SK-N-SH treated with all-trans-retinoic acid at 6 μM for 48 hours (cell line): ENCODE results near the gene PHKA1.
"Not testable (repeated sequence)": the region's sequence is repeated elsewhere in the genome, so short reads cannot be mapped to it uniquely, and the experiment has no call there.

Experiments used
- ATAC-seq: fragments of 200-7000 bp; cut with Tn5 transposase; 3 replicates; pipeline ENCODE4 v1.9.1; 2020; ENCODE audit warnings: mild to moderate bottlenecking, moderate library complexity
- ARNTL ChIP-seq: fragments of 450-650 bp; formaldehyde crosslinking; IDR thresholded peaks from 2 replicates; pipeline ENCODE4 v1.5.0; 2020; ENCODE audit warnings: low read depth, mild to moderate bottlenecking, moderate library complexity, borderline replicate concordance
- BACH2 ChIP-seq: fragments of 250-450 bp; sonication (Bioruptor Pico); IDR thresholded peaks from 2 replicates; pipeline ENCODE4 v1.9.0; 2021; ENCODE audit warnings: mild to moderate bottlenecking, borderline replicate concordance
- GLIS3 ChIP-seq: fragments of 250-450 bp; sonication (Bioruptor Pico); IDR thresholded peaks from 2 replicates; pipeline ENCODE4 v1.5.0; 2020; ENCODE audit warnings: mild to moderate bottlenecking, moderate library complexity
- ISL1 ChIP-seq: fragments of 250-450 bp; sonication (Bioruptor Pico); IDR thresholded peaks from 2 replicates; pipeline ENCODE4 v2.1.2; 2022; ENCODE audit warnings: mild to moderate bottlenecking, moderate library complexity
- OSR1 ChIP-seq: fragments of 250-450 bp; sonication (Bioruptor Pico); IDR thresholded peaks from 2 replicates; pipeline ENCODE4 v1.8.0; 2022; ENCODE audit warnings: moderate library complexity, mild to moderate bottlenecking, inconsistent platforms
- PPARA ChIP-seq: fragments of 250-450 bp; sonication (Bioruptor Pico); IDR thresholded peaks from 2 replicates; pipeline ENCODE4 v1.5.0; 2020; ENCODE audit warnings: mild to moderate bottlenecking, borderline replicate concordance
- RARB ChIP-seq: fragments of 250-450 bp; sonication (Bioruptor Pico); IDR thresholded peaks from 2 replicates; pipeline ENCODE4 v1.8.0; 2021; ENCODE audit warnings: mild to moderate bottlenecking, moderate library complexity
- SNAI2 ChIP-seq: fragments of 250-450 bp; sonication (Bioruptor Pico); IDR thresholded peaks from 2 replicates; pipeline ENCODE4 v1.5.0; 2020; ENCODE audit warnings: mild to moderate bottlenecking, moderate library complexity
- TCF4 ChIP-seq: fragments of 250-450 bp; sonication (Bioruptor Pico); IDR thresholded peaks from 2 replicates; pipeline ENCODE4 v1.8.0; 2021; ENCODE audit warnings: mild to moderate bottlenecking, moderate library complexity, borderline replicate concordance
- TOX ChIP-seq: fragments of 250-450 bp; sonication (Bioruptor Pico); IDR thresholded peaks from 2 replicates; pipeline ENCODE4 v1.8.0; 2021; ENCODE audit warnings: mild to moderate bottlenecking, moderate library complexity, borderline replicate concordance
- ZC3H10 ChIP-seq: fragments of 250-450 bp; sonication (Bioruptor Pico); IDR thresholded peaks from 2 replicates; pipeline ENCODE4 v1.5.1; 2021; ENCODE audit warnings: mild to moderate bottlenecking, moderate library complexity
- ZFP3 ChIP-seq: fragments of 250-450 bp; sonication (Bioruptor Pico); IDR thresholded peaks from 2 replicates; pipeline ENCODE4 v1.5.0; 2020; ENCODE audit warnings: mild to moderate bottlenecking, moderate library complexity
- ZFP30 ChIP-seq: fragments of 450-650 bp; formaldehyde crosslinking; IDR thresholded peaks from 2 replicates; pipeline ENCODE4 v1.5.0; 2022; ENCODE audit warnings: mild to moderate bottlenecking, moderate library complexity
- ZNF565 ChIP-seq: fragments of 450-650 bp; formaldehyde crosslinking; conservative IDR thresholded peaks from 2 replicates; pipeline ENCODE4 v1.5.0; 2020; ENCODE audit warnings: low read depth, mild to moderate bottlenecking, moderate library complexity
- ZNF70 ChIP-seq: fragments of 450-650 bp; formaldehyde crosslinking; IDR thresholded peaks from 2 replicates; pipeline ENCODE4 v1.5.0; 2020; ENCODE audit warnings: mild to moderate bottlenecking, moderate library complexity
- ZNF8 ChIP-seq: fragments of 450-650 bp; formaldehyde crosslinking; IDR thresholded peaks from 2 replicates; pipeline ENCODE4 v1.5.0; 2020; ENCODE audit warnings: mild to moderate bottlenecking, moderate library complexity
- TF ChIP-seq, protein P1 (sequence below): fragments of 250-450 bp; sonication (Bioruptor Pico); IDR thresholded peaks from 2 replicates; pipeline ENCODE4 v1.8.0; 2020; ENCODE audit warnings: mild to moderate bottlenecking, moderate library complexity, borderline replicate concordance
- TF ChIP-seq, protein P2 (sequence below): fragments of 250-450 bp; sonication (Bioruptor Pico); IDR thresholded peaks from 2 replicates; pipeline ENCODE4 v1.8.0; 2021; ENCODE audit warnings: low read depth, mild to moderate bottlenecking, moderate library complexity, borderline replicate concordance
- TF ChIP-seq, protein P3 (sequence below): fragments of 250-450 bp; sonication (Bioruptor Pico); IDR thresholded peaks from 2 replicates; pipeline ENCODE4 v1.5.1; 2021; ENCODE audit warnings: mild to moderate bottlenecking, moderate library complexity
- TF ChIP-seq, protein P4 (sequence below): fragments of 250-450 bp; sonication (Bioruptor Pico); IDR thresholded peaks from 2 replicates; pipeline ENCODE4 v1.5.0; 2020; ENCODE audit warnings: mild to moderate bottlenecking, moderate library complexity

PHKA1 gene

DNA sequence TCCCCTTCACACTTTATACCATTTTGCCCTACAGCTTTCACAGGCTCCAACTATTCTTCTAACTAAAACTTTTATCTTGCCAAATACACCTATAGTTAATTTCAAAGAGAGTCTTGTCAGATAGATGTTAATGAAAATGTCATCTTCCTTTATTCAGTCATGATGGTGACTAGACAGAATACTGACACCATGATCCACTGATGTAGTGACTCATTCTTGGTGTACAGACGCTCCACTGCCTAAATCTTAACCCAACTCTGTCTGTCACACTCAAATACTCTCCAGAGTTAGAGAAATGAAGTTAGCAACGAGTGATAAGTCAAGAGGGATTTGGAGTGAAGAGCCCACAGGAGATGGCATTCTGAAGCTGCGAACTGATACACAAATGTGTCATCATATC is 109.4 kb downstream of the PHKA1 start:
- ATAC-seq: no peak
- TF ChIP-seq OSR1 (CRISPR knock-in tag) (no peak), ZC3H10 (CRISPR knock-in tag) (no peak), ZFP30 (CRISPR knock-in tag) (no peak), ZNF565 (CRISPR knock-in tag) (no peak), TCF4 (CRISPR knock-in tag) (no peak), ISL1 (CRISPR knock-in tag) (no peak), SNAI2 (CRISPR knock-in tag) (no peak), BACH2 (no peak), ZNF70 (CRISPR knock-in tag) (no peak), RARB (CRISPR knock-in tag) (no peak), ARNTL (CRISPR knock-in tag) (no peak), PPARA (CRISPR knock-in tag) (no peak), ZFP3 (CRISPR knock-in tag) (no peak), GLIS3 (CRISPR knock-in tag) (no peak), ZNF8 (CRISPR knock-in tag) (no peak)
- TF ChIP-seq, protein P1, sequence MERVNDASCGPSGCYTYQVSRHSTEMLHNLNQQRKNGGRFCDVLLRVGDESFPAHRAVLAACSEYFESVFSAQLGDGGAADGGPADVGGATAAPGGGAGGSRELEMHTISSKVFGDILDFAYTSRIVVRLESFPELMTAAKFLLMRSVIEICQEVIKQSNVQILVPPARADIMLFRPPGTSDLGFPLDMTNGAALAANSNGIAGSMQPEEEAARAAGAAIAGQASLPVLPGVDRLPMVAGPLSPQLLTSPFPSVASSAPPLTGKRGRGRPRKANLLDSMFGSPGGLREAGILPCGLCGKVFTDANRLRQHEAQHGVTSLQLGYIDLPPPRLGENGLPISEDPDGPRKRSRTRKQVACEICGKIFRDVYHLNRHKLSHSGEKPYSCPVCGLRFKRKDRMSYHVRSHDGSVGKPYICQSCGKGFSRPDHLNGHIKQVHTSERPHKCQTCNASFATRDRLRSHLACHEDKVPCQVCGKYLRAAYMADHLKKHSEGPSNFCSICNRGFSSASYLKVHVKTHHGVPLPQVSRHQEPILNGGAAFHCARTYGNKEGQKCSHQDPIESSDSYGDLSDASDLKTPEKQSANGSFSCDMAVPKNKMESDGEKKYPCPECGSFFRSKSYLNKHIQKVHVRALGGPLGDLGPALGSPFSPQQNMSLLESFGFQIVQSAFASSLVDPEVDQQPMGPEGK (CRISPR knock-in tag): no peak
- TF ChIP-seq, protein P2, sequence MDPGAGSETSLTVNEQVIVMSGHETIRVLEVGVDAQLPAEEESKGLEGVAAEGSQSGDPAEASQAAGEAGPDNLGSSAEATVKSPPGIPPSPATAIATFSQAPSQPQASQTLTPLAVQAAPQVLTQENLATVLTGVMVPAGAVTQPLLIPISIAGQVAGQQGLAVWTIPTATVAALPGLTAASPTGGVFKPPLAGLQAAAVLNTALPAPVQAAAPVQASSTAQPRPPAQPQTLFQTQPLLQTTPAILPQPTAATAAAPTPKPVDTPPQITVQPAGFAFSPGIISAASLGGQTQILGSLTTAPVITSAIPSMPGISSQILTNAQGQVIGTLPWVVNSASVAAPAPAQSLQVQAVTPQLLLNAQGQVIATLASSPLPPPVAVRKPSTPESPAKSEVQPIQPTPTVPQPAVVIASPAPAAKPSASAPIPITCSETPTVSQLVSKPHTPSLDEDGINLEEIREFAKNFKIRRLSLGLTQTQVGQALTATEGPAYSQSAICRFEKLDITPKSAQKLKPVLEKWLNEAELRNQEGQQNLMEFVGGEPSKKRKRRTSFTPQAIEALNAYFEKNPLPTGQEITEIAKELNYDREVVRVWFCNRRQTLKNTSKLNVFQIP (CRISPR knock-in tag): no peak

DNA sequence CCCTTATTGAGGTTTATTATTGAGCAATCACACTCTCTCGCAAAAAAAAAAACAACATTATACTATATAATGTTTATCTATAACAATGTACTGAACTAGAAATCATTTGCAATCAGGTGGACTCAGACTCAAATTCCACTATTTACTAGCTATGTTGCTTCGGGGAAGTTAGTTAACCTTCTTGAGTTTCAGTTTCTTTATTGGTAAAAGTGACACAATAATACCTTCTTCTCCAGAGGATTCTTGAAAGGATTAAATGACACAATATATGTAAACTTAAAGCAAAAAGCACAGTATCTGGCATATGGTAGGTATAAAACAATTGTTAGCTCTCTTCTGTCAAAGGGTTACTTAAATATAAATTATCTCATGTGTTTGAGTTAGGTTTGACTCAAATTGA is 110.0 kb downstream of the PHKA1 start:
- ATAC-seq: no peak
- TF ChIP-seq BACH2 (no peak), TCF4 (CRISPR knock-in tag) (no peak), ZFP3 (CRISPR knock-in tag) (no peak), OSR1 (CRISPR knock-in tag) (no peak), PPARA (CRISPR knock-in tag) (no peak), ZC3H10 (CRISPR knock-in tag) (no peak), ZNF8 (CRISPR knock-in tag) (no peak), ARNTL (CRISPR knock-in tag) (no peak), GLIS3 (CRISPR knock-in tag) (no peak)
- TF ChIP-seq, protein P1 (CRISPR knock-in tag): no peak
- TF ChIP-seq, protein P3, sequence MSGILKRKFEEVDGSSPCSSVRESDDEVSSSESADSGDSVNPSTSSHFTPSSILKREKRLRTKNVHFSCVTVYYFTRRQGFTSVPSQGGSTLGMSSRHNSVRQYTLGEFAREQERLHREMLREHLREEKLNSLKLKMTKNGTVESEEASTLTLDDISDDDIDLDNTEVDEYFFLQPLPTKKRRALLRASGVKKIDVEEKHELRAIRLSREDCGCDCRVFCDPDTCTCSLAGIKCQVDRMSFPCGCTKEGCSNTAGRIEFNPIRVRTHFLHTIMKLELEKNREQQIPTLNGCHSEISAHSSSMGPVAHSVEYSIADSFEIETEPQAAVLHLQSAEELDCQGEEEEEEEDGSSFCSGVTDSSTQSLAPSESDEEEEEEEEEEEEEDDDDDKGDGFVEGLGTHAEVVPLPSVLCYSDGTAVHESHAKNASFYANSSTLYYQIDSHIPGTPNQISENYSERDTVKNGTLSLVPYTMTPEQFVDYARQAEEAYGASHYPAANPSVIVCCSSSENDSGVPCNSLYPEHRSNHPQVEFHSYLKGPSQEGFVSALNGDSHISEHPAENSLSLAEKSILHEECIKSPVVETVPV: no peak
- TF ChIP-seq, protein P2 (CRISPR knock-in tag): no peak

DNA sequence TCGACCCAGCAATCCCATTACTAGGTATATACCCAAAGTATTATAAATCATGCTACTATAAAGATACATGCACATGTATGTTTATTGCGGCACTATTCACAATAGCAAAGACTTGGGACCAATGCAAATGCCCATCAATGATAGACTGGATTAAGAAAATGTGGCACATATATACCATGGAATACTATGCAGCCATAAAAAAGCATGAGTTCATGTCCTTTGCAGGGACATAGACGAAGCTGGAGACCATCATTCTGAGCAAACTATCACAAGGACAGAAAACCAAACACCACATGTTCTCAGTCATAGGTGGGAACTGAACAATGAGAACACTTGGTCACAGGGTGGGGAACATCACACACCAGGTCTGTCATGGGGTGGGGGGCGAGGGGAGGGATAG is 123.1 kb downstream of the PHKA1 start:
- ATAC-seq: not testable (repeated sequence)

DNA sequence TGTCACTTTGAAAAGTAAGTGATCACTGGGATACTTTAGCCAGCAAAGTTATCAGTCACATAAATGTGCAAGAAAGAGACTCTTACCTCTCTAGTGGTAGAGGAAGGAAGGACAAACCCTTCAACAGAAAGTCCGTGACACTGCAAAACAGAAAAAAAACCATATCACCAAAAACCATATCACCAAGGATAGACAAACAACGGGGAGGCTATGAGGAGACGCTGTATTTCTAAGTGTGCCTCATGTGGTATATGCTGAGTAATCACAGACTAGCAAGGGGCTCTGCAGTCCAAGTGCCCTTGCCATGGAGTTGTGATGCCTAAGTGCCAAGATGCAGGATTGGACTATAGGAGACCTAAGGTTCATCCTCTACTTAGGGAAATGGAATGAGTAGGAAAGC is 129.9 kb downstream of the PHKA1 start:
- no peak for ATAC-seq
- TF ChIP-seq ZNF70 (CRISPR knock-in tag) (no peak), ARNTL (CRISPR knock-in tag) (no peak), ZFP30 (CRISPR knock-in tag) (no peak), ZNF565 (CRISPR knock-in tag) (no peak), ZNF8 (CRISPR knock-in tag) (no peak), TOX (no peak)
- TF ChIP-seq, protein P3: no peak
- TF ChIP-seq, protein P2 (CRISPR knock-in tag): no peak
- TF ChIP-seq, protein P4, sequence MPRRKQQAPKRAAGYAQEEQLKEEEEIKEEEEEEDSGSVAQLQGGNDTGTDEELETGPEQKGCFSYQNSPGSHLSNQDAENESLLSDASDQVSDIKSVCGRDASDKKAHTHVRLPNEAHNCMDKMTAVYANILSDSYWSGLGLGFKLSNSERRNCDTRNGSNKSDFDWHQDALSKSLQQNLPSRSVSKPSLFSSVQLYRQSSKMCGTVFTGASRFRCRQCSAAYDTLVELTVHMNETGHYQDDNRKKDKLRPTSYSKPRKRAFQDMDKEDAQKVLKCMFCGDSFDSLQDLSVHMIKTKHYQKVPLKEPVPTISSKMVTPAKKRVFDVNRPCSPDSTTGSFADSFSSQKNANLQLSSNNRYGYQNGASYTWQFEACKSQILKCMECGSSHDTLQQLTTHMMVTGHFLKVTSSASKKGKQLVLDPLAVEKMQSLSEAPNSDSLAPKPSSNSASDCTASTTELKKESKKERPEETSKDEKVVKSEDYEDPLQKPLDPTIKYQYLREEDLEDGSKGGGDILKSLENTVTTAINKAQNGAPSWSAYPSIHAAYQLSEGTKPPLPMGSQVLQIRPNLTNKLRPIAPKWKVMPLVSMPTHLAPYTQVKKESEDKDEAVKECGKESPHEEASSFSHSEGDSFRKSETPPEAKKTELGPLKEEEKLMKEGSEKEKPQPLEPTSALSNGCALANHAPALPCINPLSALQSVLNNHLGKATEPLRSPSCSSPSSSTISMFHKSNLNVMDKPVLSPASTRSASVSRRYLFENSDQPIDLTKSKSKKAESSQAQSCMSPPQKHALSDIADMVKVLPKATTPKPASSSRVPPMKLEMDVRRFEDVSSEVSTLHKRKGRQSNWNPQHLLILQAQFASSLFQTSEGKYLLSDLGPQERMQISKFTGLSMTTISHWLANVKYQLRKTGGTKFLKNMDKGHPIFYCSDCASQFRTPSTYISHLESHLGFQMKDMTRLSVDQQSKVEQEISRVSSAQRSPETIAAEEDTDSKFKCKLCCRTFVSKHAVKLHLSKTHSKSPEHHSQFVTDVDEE (CRISPR knock-in tag): no peak
